GM19023 (cell line): ENCODE measurements around the gene ZNF582.
"Not testable (repeated sequence)": the region's sequence is repeated elsewhere in the genome, so short reads cannot be mapped to it uniquely, and the experiment has no call there.

Experiments
- ATAC-seq: cut with Tn5 transposase; IDR thresholded peaks from one replicate; pipeline ENCODE4 v1.9.1; 2021; ENCODE audit warnings: mild to moderate bottlenecking, moderate library complexity; ENCODE audit not compliant: unreplicated experiment

Gene ZNF582

GRCh38 chr19:56355517-56355916 lies 37.8 kb downstream of the ZNF582 start:
- no peak for ATAC-seq

DNA sequence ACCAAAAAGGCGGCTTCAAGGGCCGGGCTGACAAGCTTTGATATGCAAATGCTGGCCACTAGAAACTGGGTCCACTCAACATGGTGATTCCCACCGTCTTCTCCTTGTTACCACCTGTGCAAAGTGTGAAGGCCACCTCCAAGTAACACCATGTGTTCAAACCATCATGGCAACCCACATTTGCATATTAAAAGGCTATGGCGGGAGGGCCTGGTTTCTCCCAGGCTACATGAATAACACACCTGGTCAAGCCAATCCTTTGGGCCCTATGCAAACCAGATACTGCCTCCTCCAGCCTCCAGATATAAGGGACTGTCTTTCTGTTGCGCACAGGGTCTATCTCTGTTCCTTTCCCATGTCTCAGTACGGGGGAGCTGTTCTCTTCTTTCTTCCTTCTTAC lies 42.1 kb downstream of the ZNF582 start:
- ATAC-seq: no peak

- ATAC-seq: no peak
Observed at GRCh38 chr19:56350416-56351045, 42.8 kb downstream of the ZNF582 start.

- no peak for ATAC-seq
Observed at GRCh38 chr19:56348289-56348877, 45.0 kb downstream of the ZNF582 start.

DNA sequence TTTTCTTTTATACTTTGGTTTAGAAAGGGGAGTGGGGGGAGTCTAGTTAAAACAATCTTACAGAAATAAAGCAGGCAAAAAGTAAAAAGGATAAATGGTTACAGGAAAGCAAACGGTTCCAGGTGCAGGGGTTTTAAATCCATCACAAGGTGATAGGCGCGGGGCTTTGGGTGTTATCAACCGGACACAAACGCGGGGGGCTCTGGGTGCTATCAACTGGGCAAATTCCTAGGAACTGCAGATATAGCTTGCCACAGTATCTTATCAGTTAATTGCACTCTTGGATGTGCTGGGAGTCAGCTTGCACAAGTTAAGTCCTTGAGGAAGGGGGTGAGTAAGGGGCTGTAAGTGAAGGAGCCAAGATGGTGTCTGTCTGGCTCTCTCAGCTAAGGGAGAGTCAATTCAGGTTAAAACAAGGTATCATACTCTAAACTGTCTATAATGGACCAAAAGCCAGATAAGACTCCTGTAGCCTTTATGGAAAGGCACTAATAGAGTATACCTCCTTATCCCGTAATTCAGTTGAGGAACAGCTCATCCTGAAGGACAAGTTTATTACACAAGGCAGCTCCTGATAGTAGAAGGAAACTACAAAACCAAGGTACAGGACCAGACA lies 46.1 kb downstream of the ZNF582 start:
- no peak for ATAC-seq

GRCh38 chr19:56341948-56342347 lies 51.4 kb downstream of the ZNF582 start:
- no peak for ATAC-seq

GRCh38 chr19:56339031-56339430 lies 54.3 kb downstream of the ZNF582 start:
- ATAC-seq: not testable (repeated sequence)

- not testable (repeated sequence) for ATAC-seq
Observed at GRCh38 chr19:56337077-56337476, 56.3 kb downstream of the ZNF582 start.

- ATAC-seq: not testable (repeated sequence)
Observed at GRCh38 chr19:56335371-56335770, 58.0 kb downstream of the ZNF582 start.

GRCh38 chr19:56333506-56333905 lies 59.8 kb downstream of the ZNF582 start:
- no peak for ATAC-seq
